Breast epithelium (tissue), 3 donors: ENCODE data around the gene VPS37D.

ENCODE experiments used
- CTCF ChIP-seq, 3 donors: fragments of 450-650 bp; IDR thresholded peaks; one replicate each; pipeline ENCODE4 v1.5.1; 2016 to 2017; ENCODE audit warnings: antibody characterized with exemption in 3 of 3, mild to moderate bottlenecking in 3 of 3, moderate library complexity in 3 of 3
- POLR2AphosphoS5 ChIP-seq, 3 donors: sonication (generic); formaldehyde crosslinking; IDR thresholded peaks; one replicate each; pipeline ENCODE4 v1.6.1; 2017; ENCODE audit warnings: antibody characterized with exemption in 3 of 3

DNA sequence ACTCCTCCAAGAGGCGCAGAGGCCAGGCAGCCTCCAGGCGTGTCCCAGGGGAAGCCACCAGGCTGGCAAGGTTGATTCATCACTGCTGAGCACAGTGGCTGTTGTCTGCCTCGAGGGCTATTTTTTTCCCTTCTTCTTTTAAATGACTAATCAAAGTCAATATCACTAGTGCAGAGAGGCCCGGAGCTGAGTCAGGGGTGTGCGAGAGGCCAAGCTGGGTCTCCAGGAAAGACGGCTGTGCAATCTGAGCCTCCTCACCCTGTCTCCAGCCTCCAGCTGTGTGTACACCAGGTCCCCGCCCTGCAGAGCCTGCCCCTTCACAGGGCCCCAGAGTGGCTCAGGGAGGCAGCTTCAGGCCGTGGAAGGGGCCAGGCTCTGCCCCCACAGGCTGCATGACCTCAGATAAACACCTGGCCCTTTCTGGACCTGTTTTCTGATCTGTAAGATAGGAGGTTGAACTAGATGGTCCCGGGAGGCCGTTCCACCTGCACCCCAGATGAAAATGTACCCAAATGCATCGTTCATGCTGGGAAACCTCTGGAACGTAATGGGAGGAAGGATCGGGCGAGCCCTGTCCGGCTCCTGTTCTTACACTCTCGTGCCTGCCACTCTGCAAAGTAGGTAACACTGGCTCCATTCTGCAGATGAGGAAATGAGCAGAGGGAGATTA is 48.2 kb downstream of the VPS37D start:
- no peak for TF ChIP-seq CTCF (IDR thresholded peaks at IDR 0.05)
- no peak for TF ChIP-seq POLR2AphosphoS5 (IDR thresholded peaks at IDR 0.05)
